Suprapubic skin (tissue), 4 donors: ENCODE data around the gene SNRPB. TPM values are rescaled to one million over a fixed set of nuclear protein-coding genes. Genes with fewer than 3 reads are reported as not detected.
"Not testable (repeated sequence)": the region's sequence is repeated elsewhere in the genome, so short reads cannot be mapped to it uniquely, and the experiment has no call there.

Experiments
- DNase-seq, 2 donors: peaks; one replicate each; pipeline ENCODE4 v3.0.0-alpha.2; 2019; ENCODE audit warnings: low spot score in 2 of 2
- H3K27ac ChIP-seq: fragments of 200-600 bp; sonication (generic); one replicate; pipeline ENCODE4 v1.5.1; 2019
- H3K27me3 ChIP-seq: fragments of 200-600 bp; sonication (generic); one replicate; pipeline ENCODE4 v1.5.1; 2019
- H3K36me3 ChIP-seq: fragments of 200-600 bp; sonication (generic); one replicate; pipeline ENCODE4 v1.5.1; 2019
- H3K4me1 ChIP-seq: fragments of 200-600 bp; sonication (generic); one replicate; pipeline ENCODE4 v1.5.1; 2019
- H3K4me3 ChIP-seq: fragments of 200-600 bp; sonication (generic); one replicate; pipeline ENCODE4 v1.5.1; 2019; ENCODE audit warnings: mild to moderate bottlenecking
- H3K9me3 ChIP-seq: fragments of 200-600 bp; sonication (generic); one replicate; pipeline ENCODE4 v1.5.1; 2019
- EP300 ChIP-seq: sonication (generic); formaldehyde crosslinking; IDR thresholded peaks from one replicate; pipeline ENCODE4 v1.6.1; 2017; ENCODE audit warnings: antibody characterized with exemption
- POLR2A ChIP-seq, 2 donors: fragments of 450-650 bp; IDR thresholded peaks; one replicate each; pipeline ENCODE4 v1.6.1; 2017; ENCODE audit warnings: antibody characterized with exemption in 2 of 2, mild to moderate bottlenecking in 2 of 2, moderate library complexity in 2 of 2
- POLR2AphosphoS5 ChIP-seq, 3 donors: sonication (generic); formaldehyde crosslinking; IDR thresholded peaks; one replicate each; pipeline ENCODE4 v1.6.1; 2017; ENCODE audit warnings: antibody characterized with exemption in 3 of 3
- WGBS: methylation state at CpG from one replicate; pipeline ENCODE4 v1.1.5; 2018; 5-methylcytosine and 5-hydroxymethylcytosine counted together
- total RNA-seq, 4 donors: library from RNA; depleted of rRNA; stranded (reverse); fragments of >200 nt; gene quantifications; one replicate each; pipeline ENCODE4 v1.1.0, GENCODE V29; 2016
- TF ChIP-seq, protein P1 (sequence below), 2 donors: fragments of 200-600 bp in 1 of 2; fragments of 450-650 bp in 1 of 2; sonication (generic) in 1 of 2; IDR thresholded peaks; one replicate each; pipeline ENCODE4 v1.5.1; 2016 to 2019; ENCODE audit warnings: antibody characterized with exemption in 2 of 2, mild to moderate bottlenecking in 1 of 2, moderate library complexity in 1 of 2

Gene SNRPB
- total RNA-seq, 4 donors from 2014 or later = 133 to 250 (median 221) TPM

DNA sequence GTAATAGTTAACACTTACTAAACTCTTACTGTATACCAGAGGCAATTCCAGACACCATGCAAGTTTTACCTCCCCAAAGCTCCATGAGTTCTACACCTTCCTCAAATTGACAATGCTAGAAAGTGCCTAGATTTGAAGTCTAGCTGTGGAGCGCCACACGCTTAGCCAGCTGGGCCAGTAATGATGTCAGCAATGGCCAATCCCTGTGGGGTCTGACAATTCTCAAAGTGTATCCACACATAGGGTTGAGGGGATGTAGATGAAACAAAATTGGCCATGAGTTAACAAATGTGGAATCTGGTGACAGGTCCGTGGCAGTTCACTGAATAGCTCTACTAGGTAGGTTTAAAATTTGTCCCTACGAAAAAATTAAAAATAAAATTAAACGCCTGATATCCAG is 36.9 kb upstream of the SNRPB start:
- 64% methylated on average over 5 of the region's 5 CpGs for WGBS
- Histone ChIP-seq H3K4me3 (peak overlapping the region; percentile 79), H3K27me3 (no peaks in the 10 kb centered on the region), H3K4me1 (peaks cover 18% of the 10 kb centered on the region), H3K9me3 (no peaks in the 10 kb centered on the region), H3K27ac (no peak overlapping the region), H3K36me3 (no peaks in the 10 kb centered on the region)
- DNase-seq = no peak
- TF ChIP-seq, protein P1, sequence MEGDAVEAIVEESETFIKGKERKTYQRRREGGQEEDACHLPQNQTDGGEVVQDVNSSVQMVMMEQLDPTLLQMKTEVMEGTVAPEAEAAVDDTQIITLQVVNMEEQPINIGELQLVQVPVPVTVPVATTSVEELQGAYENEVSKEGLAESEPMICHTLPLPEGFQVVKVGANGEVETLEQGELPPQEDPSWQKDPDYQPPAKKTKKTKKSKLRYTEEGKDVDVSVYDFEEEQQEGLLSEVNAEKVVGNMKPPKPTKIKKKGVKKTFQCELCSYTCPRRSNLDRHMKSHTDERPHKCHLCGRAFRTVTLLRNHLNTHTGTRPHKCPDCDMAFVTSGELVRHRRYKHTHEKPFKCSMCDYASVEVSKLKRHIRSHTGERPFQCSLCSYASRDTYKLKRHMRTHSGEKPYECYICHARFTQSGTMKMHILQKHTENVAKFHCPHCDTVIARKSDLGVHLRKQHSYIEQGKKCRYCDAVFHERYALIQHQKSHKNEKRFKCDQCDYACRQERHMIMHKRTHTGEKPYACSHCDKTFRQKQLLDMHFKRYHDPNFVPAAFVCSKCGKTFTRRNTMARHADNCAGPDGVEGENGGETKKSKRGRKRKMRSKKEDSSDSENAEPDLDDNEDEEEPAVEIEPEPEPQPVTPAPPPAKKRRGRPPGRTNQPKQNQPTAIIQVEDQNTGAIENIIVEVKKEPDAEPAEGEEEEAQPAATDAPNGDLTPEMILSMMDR (IDR thresholded peaks at IDR 0.05) = no peak
- TF ChIP-seq EP300 (no peak), POLR2AphosphoS5 (IDR thresholded peaks at IDR 0.05) (no peak), POLR2A (IDR thresholded peaks at IDR 0.05) (no peak)

DNA sequence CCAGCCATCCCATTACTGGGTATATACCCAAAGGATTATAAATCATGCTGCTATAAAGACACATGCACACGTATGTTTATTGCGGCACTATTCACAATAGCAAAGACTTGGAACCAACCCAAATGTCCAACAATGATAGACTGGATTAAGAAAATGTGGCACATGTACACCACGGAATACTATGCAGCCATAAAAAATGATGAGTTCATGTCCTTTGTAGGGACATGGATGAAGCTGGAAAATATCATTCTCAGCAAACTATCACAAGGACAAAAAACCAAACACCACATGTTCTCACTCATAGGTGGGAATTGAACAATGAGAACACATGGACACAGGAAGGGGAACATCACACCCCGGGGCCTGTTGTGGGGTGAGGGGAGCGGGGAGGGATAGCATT is 35.8 kb upstream of the SNRPB start:
- H3K4me1 ChIP-seq = peaks cover 18% of the 10 kb centered on the region
- DNase-seq, H3K27me3 ChIP-seq, H3K36me3 ChIP-seq, H3K27ac ChIP-seq, H3K9me3 ChIP-seq, H3K4me3 ChIP-seq: not testable (repeated sequence)
- 93% methylated on average over 3 of the region's 5 CpGs for WGBS

DNA sequence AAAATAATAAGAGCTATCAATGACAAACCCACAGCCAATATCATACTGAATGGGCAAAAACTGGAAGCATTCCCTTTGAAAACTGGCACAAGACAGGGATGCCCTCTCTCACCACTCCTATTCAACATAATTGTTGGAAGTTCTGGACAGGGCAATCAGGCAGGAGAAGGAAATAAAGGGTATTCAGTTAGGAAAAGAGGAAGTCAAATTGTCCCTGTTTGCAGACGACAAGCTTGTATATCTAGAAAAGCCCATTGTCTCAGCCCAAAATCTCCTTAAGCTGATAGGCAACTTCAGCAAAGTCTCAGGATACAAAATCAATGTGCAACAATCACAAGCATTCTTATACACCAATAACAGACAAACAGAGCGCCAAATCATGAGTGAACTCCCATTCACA is 34.2 kb upstream of the SNRPB start:
- H3K4me3 ChIP-seq, H3K27me3 ChIP-seq, DNase-seq, H3K27ac ChIP-seq, H3K9me3 ChIP-seq: not testable (repeated sequence)
- 83% methylated on average over 2 of the region's 2 CpGs for WGBS
- peaks cover 18% of the 10 kb centered on the region for H3K4me1 ChIP-seq
- H3K36me3 ChIP-seq = peaks cover 11% of the 10 kb centered on the region

DNA sequence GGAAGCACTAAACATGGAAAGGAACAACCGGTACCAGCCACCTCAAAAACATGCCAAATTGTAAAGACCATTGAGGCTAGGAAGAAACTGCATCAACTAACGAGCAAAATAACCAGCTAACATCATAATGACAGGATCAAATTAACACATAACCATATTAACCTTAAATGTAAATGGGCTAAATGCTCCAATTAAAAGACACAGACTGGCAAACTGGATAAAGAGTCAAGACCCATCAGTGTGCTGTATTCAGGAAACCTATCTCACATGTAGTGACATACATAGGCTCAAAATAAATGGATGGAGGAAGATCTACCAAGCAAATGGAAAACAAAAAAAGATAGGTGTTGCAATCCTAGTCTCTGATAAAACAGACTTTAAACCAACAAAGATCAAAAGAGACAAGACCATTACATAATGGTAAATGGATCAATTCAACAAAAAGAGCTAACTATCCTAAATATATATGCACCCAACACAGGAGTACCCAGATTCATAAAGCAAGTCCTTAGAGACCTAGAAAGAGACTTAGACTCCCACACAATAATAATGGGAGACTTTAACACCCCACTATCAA is 32.3 kb upstream of the SNRPB start:
- not testable (repeated sequence) for H3K4me1 ChIP-seq, DNase-seq, H3K27me3 ChIP-seq, H3K4me3 ChIP-seq, H3K9me3 ChIP-seq, H3K27ac ChIP-seq
- H3K36me3 ChIP-seq = peaks cover 27% of the 10 kb centered on the region
- WGBS = 95% methylated on average over 2 of the region's 2 CpGs

DNA sequence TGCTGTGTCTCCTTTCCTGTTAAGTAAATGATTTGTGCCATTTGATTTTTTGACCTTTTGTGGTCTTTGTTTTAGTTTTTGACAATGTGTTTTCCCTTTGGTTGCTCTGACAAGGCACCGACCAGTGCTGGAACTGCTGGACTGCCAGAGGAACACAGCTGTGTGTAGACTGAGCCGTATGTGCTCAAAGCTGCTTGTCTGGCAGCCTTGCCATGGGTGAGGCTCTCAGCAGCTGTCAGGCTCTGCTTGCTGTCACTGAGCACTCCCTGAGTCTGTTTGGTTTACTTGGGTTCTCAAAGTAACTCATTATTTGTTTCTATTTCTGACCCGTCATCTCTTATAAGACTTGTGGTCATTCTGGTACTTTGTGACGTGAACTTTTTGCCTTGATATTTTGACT is 15.1 kb upstream of the SNRPB start:
- 72% methylated on average over 4 of the region's 4 CpGs for WGBS
- Histone ChIP-seq H3K36me3 (peaks cover 74% of the 10 kb centered on the region), H3K27me3 (no peaks in the 10 kb centered on the region), H3K9me3 (peaks cover 1% of the 10 kb centered on the region), H3K4me3 (no peak overlapping the region), H3K4me1 (no peaks in the 10 kb centered on the region), H3K27ac (no peak overlapping the region)
- TF ChIP-seq POLR2AphosphoS5 (IDR thresholded peaks at IDR 0.05) (no peak), POLR2A (IDR thresholded peaks at IDR 0.05) (no peak), EP300 (no peak)
- TF ChIP-seq, protein P1 (IDR thresholded peaks at IDR 0.05) = no peak
- DNase-seq = no peak

DNA sequence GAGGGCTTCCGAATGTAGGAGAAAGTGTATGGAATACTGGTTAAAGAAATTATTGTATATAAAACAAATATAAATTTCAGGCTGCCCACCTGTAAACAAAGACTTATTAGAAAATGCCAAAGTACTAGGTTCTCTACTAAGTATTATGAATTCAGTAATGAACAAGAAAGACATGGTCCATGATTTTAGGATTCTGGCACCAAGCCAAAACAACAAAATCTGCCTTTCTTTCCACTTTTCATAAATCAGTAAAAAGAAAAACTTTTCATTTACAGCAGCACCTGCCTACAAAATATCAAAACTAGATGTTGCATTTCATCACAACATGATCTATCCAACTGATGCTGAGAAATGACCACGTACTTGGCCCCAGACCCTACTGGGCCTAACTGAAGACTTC is 14.5 kb upstream of the SNRPB start:
- H3K27me3 ChIP-seq = no peaks in the 10 kb centered on the region
- H3K9me3 ChIP-seq = peaks cover 5% of the 10 kb centered on the region
- TF ChIP-seq POLR2A (IDR thresholded peaks at IDR 0.05) = no peak
- TF ChIP-seq, protein P1 (IDR thresholded peaks at IDR 0.05) = no peak
- TF ChIP-seq EP300 = no peak
- no peak for TF ChIP-seq POLR2AphosphoS5 (IDR thresholded peaks at IDR 0.05)
- WGBS = 97% methylated on average over 2 of the region's 2 CpGs
- H3K4me3 ChIP-seq = no peak overlapping the region
- no peaks in the 10 kb centered on the region for H3K4me1 ChIP-seq
- no peak overlapping the region for H3K27ac ChIP-seq
- H3K36me3 ChIP-seq = peaks cover 68% of the 10 kb centered on the region
- DNase-seq = no peak

DNA sequence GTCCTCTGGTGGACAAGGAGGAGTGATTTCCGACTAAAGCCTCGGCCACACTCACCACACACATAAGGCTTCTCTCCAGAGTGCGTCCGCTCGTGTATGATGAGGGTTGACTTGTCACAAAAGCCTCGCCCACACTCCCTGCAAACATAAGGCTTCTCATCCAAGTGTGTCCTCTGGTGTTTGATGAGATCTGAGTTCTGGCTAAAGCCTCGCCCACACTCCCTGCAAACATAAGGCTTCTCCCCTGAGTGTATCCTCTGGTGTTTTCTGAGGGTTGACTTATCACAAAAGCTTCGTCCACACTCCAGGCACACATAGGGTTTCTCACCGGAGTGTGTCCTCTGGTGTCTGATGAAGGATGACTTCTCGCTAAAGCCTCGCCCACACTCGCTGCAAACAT is 12.9 kb upstream of the SNRPB start:
- Histone ChIP-seq H3K4me1 (no peaks in the 10 kb centered on the region), H3K4me3 (no peak overlapping the region), H3K36me3 (peaks cover 56% of the 10 kb centered on the region), H3K27me3 (no peaks in the 10 kb centered on the region), H3K9me3 (peaks cover 5% of the 10 kb centered on the region), H3K27ac (no peak overlapping the region)
- TF ChIP-seq, protein P1 (IDR thresholded peaks at IDR 0.05) = no peak
- TF ChIP-seq EP300 (no peak), POLR2A (IDR thresholded peaks at IDR 0.05) (no peak), POLR2AphosphoS5 (IDR thresholded peaks at IDR 0.05) (no peak)
- 96% methylated on average over 12 of the region's 12 CpGs for WGBS
- DNase-seq = no peak
